Cardiac septum (tissue), 1 donor: ENCODE data around the gene KRT40. TPM values are rescaled to one million over a fixed set of nuclear protein-coding genes. Genes with fewer than 3 reads are reported as not detected.

Source experiments
- total RNA-seq: library from RNA; stranded (reverse); fragmentation: NEBNext Ultra II Directional; extraction: Animal tissue kit (Norgen Biotek cat#: 25700); gene quantifications from one replicate; pipeline ENCODE4 v1.2.1, GENCODE V29; 2021
- donor health status: DM: no; HTN: no; CAD: no.

KRT40 gene
- total RNA-seq, 1 donor from 2014 or later: not detected

Other genes with a start within 250 kb of the KRT40 start
- not detected for gene KRT25, start 229.0 kb downstream of the KRT40 start, total RNA-seq
- gene KRT26, start 212.1 kb downstream of the KRT40 start, total RNA-seq: not detected
- gene KRT27, start 201.8 kb downstream of the KRT40 start, total RNA-seq: not detected
- gene KRT28, start 184.4 kb downstream of the KRT40 start, total RNA-seq: not detected
- 45.2 TPM for gene KRT10, start 161.7 kb downstream of the KRT40 start, total RNA-seq
- not detected for gene KRT12, start 117.1 kb downstream of the KRT40 start, total RNA-seq
- not detected for gene KRT20, start 99.1 kb downstream of the KRT40 start, total RNA-seq
- 0.13 TPM for gene KRT23, start 46.7 kb downstream of the KRT40 start, total RNA-seq
- gene KRT39, start 17.4 kb downstream of the KRT40 start, total RNA-seq: not detected
- gene KRTAP3-3, start 9.8 kb upstream of the KRT40 start, total RNA-seq: not detected
- gene KRTAP3-2, start 15.6 kb upstream of the KRT40 start, total RNA-seq: not detected
- gene KRTAP3-1, start 24.8 kb upstream of the KRT40 start, total RNA-seq: not detected
- gene KRTAP1-5, start 42.9 kb upstream of the KRT40 start, total RNA-seq: not detected
- gene KRTAP1-4, start 45.9 kb upstream of the KRT40 start, total RNA-seq: not detected
- gene KRTAP1-3, start 50.5 kb upstream of the KRT40 start, total RNA-seq: not detected
- gene KRTAP1-1, start 57.1 kb upstream of the KRT40 start, total RNA-seq: not detected
- gene KRTAP2-1, start 63.0 kb upstream of the KRT40 start, total RNA-seq: not detected
- not detected for gene KRTAP2-2, start 70.9 kb upstream of the KRT40 start, total RNA-seq
- gene KRTAP2-3, start 75.8 kb upstream of the KRT40 start, total RNA-seq: not detected
- gene KRTAP2-4, start 81.6 kb upstream of the KRT40 start, total RNA-seq: not detected
- gene KRTAP4-7, start 99.8 kb upstream of the KRT40 start, total RNA-seq: not detected
- not detected for gene KRTAP4-8, start 113.8 kb upstream of the KRT40 start, total RNA-seq
- gene KRTAP4-16, start 117.9 kb upstream of the KRT40 start, total RNA-seq: not detected
- not detected for gene KRTAP4-9, start 121.1 kb upstream of the KRT40 start, total RNA-seq
- not detected for gene KRTAP4-11, start 134.0 kb upstream of the KRT40 start, total RNA-seq
- not detected for gene KRTAP4-12, start 139.9 kb upstream of the KRT40 start, total RNA-seq
- gene KRTAP4-6, start 156.2 kb upstream of the KRT40 start, total RNA-seq: not detected
- gene KRTAP4-5, start 165.5 kb upstream of the KRT40 start, total RNA-seq: not detected
- gene KRTAP4-4, start 176.4 kb upstream of the KRT40 start, total RNA-seq: not detected
- gene KRTAP4-3, start 183.9 kb upstream of the KRT40 start, total RNA-seq: not detected
- not detected for gene KRTAP4-2, start 193.9 kb upstream of the KRT40 start, total RNA-seq
- not detected for gene KRTAP4-1, start 200.6 kb upstream of the KRT40 start, total RNA-seq
- gene KRTAP9-1, start 205.6 kb upstream of the KRT40 start, total RNA-seq: not detected
- gene KRTAP9-2, start 242.3 kb upstream of the KRT40 start, total RNA-seq: not detected
- not detected for gene KRTAP9-3, start 248.1 kb upstream of the KRT40 start, total RNA-seq